Fibroblast of gingiva (primary cell): ENCODE data around the gene G6PC2.
"Not testable (repeated sequence)": the region's sequence is repeated elsewhere in the genome, so short reads cannot be mapped to it uniquely, and the experiment has no call there.

Experiments used
- DNase-seq: peaks from one replicate; pipeline ENCODE4 v3.0.0-alpha.2; 2011; ENCODE audit warnings: low read depth

Gene G6PC2

GRCh38 chr2:168907940-168908662 is 7.0 kb downstream of the G6PC2 start:
- DNase-seq = no peak

DNA sequence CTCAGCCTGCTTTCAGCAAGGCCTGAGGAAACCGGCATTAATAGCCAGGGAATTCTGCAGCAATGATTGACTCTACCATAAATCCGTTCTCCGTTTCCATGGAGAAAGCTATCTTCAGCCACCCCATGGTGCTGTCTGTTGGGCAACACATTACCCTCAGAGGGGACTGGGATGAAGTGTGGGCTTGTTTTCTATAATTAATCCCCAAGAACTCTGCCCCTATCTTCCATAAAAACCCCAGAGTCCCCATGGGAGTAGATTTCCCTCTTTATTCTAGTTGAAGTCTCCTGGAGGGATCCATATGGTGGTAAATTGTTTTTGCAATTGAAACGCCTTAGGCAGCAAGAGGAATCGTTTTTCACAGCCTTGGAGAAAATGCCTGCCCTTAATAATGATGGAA is 9.2 kb downstream of the G6PC2 start:
- DNase-seq = no peak

- DNase-seq = no peak
Measured at GRCh38 chr2:168912466-168912865, 11.4 kb downstream of the G6PC2 start.

DNA sequence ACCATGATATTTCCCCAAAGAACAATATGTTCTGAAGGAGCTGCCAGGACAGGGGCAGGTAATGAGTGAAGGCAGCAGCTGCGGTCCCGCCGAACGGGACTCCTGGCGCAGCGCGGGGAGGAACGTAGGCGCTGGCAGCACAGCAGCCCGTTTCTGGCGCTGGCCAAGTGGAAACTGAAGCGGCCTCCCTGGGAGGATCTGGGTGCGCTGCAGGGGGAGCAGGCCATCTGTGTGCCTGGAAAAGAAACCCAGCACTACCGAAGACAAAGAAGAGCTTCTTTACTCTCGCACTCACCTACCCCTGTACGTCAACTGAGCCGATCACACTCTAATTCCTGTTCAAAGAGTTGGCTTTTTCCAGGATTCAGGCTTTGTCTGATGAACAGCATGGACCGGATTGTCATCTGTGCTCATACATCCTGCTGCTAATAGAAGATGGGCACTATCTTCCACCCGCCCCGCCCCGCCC is 11.8 kb downstream of the G6PC2 start:
- DNase-seq = peak; percentile 26

GRCh38 chr2:168913495-168913894 is 12.4 kb downstream of the G6PC2 start:
- DNase-seq = no peak

GRCh38 chr2:168915441-168916330 is 14.6 kb downstream of the G6PC2 start:
- DNase-seq = no peak

DNA sequence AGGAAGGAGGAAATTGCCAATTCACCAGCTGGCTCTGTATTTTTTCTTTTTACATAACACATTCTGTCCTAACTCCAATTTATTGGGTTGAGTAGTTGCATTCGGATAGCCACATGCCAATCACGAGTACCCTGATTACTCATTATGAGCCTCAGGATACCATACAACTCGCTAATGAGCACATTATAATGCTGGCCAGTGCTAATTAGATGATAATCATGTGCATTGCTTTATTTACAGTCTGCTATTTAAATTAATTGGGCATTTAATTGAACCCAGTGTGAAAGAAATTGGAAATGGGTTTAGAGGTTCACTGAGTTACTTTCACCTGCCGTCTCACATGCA is 15.2 kb downstream of the G6PC2 start:
- DNase-seq = no peak

DNA sequence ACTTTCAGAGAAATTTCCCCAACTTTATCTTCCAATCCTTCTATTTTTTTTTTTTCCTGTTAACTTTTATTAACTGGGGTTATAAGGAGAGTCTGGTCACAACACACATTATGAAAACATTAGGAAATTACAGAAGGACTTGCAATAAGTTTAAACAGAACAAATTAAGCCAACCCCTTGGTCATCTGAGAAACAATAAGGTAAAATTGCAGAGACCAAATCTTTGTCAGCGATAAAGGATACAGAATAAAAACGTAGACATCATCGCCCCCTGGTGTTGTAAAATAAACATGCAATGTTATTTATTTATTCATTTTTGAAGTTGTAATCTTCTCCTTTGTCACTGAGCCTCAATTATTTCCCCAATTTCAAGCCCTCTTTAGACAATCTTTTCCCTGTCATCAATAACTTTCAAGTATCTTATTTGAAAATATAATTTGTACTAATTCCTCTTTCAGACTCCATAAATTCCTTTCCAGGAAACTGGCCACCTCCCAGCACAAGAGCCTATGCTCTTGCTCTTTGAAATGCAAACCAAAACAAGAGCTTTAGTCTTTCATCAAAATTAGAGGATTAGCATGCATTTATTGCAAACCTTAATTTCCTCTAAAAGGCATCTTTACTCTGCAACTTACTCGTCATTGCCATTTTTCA is 19.5 kb downstream of the G6PC2 start:
- peak; percentile 10 for DNase-seq

DNA sequence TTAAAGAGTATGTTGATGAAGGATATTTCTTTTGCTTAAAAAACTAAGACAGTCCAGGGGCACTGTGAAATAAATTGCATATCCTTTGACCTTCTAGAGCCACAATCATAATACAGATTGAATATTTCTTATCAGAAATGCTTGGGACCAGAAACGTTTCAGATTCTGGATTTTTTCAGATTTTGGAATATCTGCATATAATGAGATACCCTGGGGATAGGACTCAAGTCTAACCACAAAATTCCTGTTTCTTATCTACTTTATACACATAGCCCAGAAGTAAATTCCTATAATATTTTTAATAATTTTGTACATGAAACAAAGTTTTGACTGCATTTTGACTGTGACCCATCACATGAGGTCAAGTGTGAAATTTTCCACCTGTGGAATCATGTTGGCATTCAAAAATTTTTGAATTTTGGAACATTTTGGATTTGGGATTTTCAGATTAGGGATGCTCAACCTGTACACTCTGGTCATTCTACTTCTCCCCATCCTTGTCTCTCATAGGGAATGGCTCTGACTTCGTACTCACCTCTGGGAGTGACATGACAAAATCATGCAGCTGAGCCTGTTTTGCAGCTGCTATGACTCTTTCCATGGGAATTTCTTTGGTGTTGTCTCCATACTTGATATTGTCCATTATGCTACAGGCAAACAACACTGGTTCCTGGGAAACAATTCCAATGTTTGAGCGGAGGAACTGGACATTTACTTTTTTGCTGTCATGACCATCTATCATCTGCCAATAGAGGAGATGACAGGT is 25.7 kb downstream of the G6PC2 start:
- DNase-seq = no peak

DNA sequence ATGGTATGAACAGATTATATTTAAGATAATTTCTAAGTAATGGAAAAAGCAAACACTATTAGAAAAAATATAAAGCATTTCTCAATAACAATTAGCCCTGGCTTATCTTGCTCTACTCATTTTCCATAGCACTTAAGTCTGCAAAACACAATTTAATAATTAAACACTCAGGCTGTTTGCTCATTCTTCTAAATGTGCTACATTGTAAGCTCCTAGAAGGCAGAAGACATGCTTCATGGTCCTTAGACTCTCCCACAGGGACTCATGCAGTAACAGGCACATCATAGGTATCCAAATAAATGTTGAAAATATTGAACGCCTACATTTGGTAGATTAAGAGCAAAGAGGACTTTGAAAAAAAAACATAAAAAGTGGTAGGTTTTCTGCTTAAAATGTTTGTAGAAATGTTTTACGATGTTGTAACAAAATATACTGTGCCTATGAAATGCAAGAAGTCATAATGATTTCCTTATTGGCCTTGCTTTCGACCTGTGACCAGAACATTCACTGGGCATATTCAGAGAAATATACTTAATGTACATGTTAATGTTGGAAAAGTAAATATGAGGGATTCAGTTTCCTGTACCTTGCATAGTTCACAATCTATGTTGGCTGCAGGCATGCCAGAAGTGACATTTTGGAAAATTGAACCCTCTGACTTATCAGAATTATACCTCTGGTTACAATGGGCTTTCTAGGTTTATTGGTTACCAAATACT is 27.2 kb downstream of the G6PC2 start:
- no peak for DNase-seq

DNA sequence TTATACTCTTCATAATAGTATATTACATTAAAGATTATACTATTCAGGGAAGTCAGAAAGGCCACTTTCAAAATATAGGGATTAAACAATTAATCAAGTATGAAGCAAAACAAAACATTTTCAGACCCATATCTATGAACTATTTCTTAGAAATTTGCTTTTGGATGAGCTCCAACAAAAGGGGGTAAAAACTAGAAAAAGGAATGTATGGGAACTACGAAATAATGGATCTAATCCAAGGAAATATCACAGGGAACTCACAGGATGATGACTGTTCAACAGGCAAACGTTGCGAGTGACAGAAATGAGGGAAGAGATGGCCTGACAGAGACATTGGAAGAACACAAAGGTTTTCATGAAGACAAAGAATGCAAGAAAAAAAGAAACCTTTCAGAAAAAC is 27.9 kb downstream of the G6PC2 start:
- no peak for DNase-seq

- DNase-seq = no peak
Measured at GRCh38 chr2:168930242-168930641, 29.2 kb downstream of the G6PC2 start.

DNA sequence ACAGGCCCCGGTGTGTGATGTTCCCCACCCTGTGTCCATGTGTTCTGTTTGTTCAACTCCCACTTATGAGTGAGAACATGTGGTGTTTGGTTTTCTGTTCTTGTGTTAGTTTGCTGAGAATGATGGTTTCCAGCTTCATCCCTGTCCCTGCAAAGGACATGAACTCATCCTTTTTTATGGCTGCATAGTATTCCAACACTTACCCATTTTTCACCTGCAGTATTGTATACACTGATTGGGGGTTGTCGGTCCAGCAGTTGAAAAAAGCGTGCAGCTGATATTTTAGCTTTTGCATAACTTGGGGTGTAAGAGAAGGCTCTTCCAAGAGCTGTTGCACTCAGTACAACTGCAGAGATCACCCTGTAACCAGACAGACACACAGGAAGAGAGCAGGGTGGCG is 31.1 kb downstream of the G6PC2 start:
- DNase-seq = not testable (repeated sequence)

DNA sequence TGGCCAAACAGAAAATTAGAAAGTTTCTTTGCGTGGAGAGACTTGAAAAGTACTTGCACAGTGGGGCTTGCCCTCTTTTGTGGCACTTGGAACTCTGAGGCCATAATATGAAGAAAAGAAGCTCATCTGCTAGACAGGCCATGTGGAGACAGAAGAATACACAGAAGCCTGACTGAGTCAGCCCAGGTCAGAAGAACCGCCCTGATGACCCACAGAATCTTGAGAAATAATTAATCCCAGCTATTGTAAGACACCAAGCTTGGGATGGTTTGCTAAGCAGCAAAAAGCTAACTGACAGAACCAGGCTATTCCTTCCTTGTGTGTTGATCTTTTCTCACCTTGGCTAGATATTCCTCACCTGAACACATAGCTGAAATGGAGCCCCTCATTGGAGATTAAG is 33.7 kb downstream of the G6PC2 start:
- DNase-seq = no peak

DNA sequence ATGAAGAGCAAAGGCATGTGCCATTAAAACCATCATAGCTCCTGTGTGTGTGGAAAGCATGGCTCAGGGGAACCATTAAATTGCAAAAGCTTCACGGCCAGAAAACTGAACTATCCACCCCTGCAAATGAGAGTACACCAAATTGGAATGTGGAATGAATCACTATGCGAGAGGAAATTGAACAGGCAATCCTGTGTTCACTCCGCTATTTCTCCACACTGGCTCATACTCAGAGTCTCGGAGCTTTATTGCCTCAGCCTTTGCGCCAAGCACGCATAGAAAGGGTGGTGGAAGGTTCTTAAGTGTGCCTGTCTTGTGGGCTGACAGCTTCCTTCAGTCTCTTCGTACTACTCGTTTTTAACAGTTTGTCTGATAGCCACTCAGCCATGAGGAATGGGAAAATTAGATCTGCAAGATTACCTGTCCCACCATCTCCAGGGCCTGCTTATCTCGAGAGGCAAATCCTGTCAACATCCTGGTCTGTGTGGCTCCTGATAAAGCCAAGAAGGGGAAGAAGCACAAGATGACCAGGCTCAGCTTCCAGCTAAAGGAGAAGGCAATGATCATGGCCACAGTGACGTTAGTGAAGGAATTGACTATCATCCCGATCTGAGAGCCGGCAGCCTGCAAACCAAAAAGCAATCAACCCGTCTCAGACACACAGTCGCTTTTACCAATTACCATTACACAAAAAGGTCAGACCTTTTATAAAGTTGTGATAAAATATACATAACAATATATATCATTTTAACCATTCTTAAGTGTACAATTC is 34.9 kb downstream of the G6PC2 start:
- no peak for DNase-seq

GRCh38 chr2:168939061-168939460 is 38.0 kb downstream of the G6PC2 start:
- DNase-seq = no peak

DNA sequence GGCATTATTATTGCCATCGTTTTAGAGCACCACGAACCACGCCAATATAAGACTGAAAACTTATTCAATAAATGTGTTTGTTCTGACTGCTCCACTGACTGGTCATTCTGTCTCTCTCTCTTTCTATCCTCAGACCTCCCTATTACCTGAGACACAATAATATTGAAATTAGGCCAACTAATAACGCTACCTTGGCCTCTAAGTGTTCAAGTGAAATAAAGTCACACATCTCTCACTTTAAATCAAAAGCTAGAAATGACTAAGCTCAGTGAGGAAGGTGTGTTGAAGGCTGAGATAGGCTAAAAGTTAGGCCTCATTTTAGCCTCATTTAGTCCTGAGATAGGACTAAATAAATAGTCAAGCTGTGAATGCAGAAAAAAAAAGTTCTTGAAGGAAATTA is 38.8 kb downstream of the G6PC2 start:
- DNase-seq = no peak

- DNase-seq = no peak
Measured at GRCh38 chr2:168941297-168941696, 40.2 kb downstream of the G6PC2 start.

DNA sequence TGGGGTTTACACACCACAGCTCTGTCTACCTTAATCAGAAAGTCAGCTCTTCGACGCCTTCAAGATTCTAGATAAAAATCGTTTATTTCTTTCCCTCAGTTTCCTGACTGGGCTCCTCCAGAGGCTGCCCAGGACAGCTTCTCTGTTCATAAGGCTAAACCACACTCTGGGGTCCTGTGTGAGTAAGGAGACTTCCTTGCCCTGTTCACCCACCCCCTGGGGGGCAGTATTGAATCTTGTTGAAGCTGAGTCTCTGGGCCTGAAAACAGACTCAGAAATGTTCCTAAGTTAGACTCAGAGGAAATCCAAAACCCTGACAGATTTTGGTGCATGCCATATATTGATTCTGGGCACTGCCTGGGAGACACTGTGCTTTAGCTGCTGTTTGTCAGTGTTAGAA is 43.0 kb downstream of the G6PC2 start:
- DNase-seq = no peak

DNA sequence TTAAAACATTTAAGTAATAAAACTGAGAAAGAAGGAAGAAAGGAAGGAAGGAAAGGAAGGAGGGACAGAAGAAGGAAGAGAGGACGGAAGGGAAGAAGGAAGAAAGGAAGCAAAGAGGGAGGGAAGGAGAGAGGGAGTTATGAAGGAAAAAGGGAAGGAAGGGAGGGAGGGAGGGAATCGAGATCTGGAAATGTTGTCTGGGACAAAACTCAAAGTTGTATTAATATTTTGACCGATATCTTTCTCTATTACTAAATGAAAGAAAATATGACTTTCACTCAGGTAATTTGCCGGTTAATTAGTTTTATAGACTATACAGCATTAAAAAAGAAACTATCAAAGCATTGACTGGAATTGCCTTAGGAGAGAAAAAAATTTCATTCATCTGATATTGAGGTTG is 44.4 kb downstream of the G6PC2 start:
- no peak for DNase-seq
